HG03558 (cell line): Measurements from ENCODE around the gene TEDC2.

ENCODE experiments used
- ATAC-seq: cut with Tn5 transposase; IDR thresholded peaks from one replicate; pipeline ENCODE4 v1.9.1; 2021; ENCODE audit warnings: moderate number of reproducible peaks; ENCODE audit not compliant: unreplicated experiment; ENCODE audit errors: extremely low read depth

TEDC2 gene

GRCh38 chr16:2489581-2489980 is 29.7 kb downstream of the TEDC2 start:
- ATAC-seq: no peak

- no peak for ATAC-seq
These were observed 30.5 kb downstream of the TEDC2 start for GRCh38 chr16:2490190-2491105.

GRCh38 chr16:2492292-2492691 is 32.4 kb downstream of the TEDC2 start:
- no peak for ATAC-seq

- ATAC-seq: no peak
These were observed 33.7 kb downstream of the TEDC2 start for GRCh38 chr16:2493605-2494004.

- no peak for ATAC-seq
These were observed 34.7 kb downstream of the TEDC2 start for GRCh38 chr16:2494616-2495015.

GRCh38 chr16:2495041-2495440 is 35.1 kb downstream of the TEDC2 start:
- no peak for ATAC-seq

- ATAC-seq: no peak
These were observed 36.6 kb downstream of the TEDC2 start for GRCh38 chr16:2496223-2497115.

GRCh38 chr16:2497116-2497630 is 37.3 kb downstream of the TEDC2 start:
- ATAC-seq: no peak

- ATAC-seq: no peak
These were observed 38.0 kb downstream of the TEDC2 start for GRCh38 chr16:2497695-2498484.

GRCh38 chr16:2498531-2499253 is 38.8 kb downstream of the TEDC2 start:
- no peak for ATAC-seq

GRCh38 chr16:2499454-2499853 is 39.5 kb downstream of the TEDC2 start:
- no peak for ATAC-seq

GRCh38 chr16:2499890-2500429 is 40.1 kb downstream of the TEDC2 start:
- no peak for ATAC-seq

GRCh38 chr16:2500430-2500917 is 40.6 kb downstream of the TEDC2 start:
- ATAC-seq: no peak

- no peak for ATAC-seq
These were observed 41.2 kb downstream of the TEDC2 start for GRCh38 chr16:2500918-2501750.

GRCh38 chr16:2501946-2502895 is 42.3 kb downstream of the TEDC2 start:
- ATAC-seq: no peak

- ATAC-seq: no peak
These were observed 45.8 kb downstream of the TEDC2 start for GRCh38 chr16:2505695-2506094.

GRCh38 chr16:2507052-2507659 is 47.2 kb downstream of the TEDC2 start:
- no peak for ATAC-seq
